GM21576 (cell line): ENCODE measurements around the gene FZD4.
A peak's percentile ranks its signal among the peaks of the same experiment; 100 is the strongest.
"Not testable (repeated sequence)": the region's sequence is repeated elsewhere in the genome, so short reads cannot be mapped to it uniquely, and the experiment has no call there.

ENCODE experiments used
- ATAC-seq: cut with Tn5 transposase; IDR thresholded peaks from one replicate; pipeline ENCODE4 v1.9.1; 2021; ENCODE audit warnings: mild to moderate bottlenecking, moderate library complexity; ENCODE audit not compliant: unreplicated experiment

FZD4 gene

DNA sequence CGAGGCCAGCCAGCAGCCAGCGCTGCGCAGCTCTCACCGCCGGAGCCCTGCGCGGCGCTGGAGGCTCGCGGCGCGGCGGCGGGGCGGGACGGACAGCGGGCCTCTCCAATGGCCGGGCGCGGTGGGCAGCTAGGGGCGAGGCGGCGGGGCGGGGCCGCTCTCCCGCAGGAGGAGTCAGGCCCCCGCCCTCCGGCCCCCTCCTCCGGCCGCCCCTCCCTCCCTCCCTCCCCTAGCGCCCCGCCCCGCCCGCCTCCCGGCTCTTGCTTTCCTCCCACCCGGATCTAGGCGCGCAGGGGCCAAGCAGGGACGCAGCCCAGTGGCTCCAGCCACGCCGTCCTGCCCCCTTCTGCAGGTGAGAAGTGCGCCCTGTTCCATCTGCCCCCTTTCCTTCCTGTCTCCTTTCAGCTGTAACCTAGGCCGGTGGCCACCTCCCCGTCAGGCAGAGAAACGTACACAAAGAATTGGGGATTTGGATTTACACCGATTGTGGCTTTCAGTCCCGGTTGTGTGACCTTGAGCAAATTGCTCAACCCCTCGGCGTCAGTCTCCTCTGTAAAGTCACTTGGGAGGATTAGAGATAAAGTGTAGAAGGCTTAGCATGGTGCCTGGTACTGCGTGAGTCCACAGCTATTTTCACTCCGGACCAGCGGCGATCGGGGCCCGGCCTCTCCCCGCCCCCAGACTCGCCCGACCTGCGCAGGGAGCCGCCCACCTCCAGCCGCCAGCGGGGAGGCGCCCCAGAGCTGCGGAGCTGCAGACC is at the start of gene FZD4:
TSS of gene FZD4 (minus strand) at position 35 of the 760 bp plus-strand sequence. CDS start 310 bp downstream, outside the sequence.
- ATAC-seq: peak; percentile 90

DNA sequence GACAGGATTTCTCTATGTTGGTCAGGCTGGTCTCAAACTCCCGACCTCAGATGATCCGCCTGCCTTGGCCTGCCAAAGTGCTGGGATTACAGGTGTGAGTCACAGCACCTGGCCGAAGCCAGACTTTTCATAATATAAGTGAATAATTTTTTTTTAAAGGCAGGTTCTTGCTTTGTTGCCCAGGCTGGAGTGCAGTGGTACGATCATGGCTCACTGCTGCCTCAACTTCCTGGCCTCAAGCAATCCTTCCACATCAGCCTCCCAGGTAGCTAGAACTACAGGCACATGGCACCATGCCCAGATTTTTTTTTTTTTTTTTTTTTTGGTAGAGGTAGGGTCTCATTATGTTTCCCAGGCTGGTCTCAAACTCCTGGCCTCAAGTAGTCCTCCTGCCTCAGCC is 49.1 kb upstream of the FZD4 start:
- ATAC-seq: not testable (repeated sequence)

DNA sequence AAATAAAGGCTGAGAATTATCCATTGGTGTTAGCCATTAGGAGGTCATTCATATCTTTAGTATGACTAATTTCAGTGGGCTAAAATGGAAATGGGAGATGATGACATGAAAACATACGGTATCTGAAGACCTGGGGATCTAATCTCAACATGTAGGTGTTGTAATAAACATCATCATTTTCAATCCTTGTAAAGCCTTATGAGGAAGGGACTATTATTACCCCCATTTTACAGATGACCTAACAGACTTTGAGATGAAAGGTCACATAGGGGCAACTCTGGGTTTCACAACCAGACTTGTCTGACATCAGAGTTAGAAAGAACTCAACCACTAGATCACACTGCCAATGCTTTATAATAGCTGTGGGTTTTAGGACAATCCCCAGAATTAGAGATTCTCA is 47.7 kb upstream of the FZD4 start:
- ATAC-seq: no peak

GRCh38 chr11:86999859-87000753 is 44.9 kb upstream of the FZD4 start:
- ATAC-seq: no peak

DNA sequence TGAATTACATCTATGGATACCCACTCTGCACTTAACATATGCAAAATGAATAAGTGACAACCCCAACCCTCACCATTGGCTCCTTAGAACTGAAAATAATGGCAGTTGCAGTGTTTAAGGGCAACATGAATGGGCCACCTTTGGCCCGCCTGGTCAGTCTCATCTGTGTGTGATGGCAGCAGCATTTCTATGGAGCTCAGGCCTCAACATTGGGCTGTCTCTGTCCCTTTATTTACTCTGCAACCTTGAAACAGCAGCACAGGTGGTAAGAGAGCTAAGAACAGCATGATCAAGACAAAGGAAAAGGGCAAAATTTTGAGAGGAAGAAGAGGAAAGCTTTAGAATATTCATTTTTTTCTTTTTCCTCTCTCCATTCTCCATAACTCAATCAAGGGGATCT is 44.2 kb upstream of the FZD4 start:
- no peak for ATAC-seq

GRCh38 chr11:86996953-86997570 is 41.9 kb upstream of the FZD4 start:
- ATAC-seq: no peak

- ATAC-seq: no peak
Observed at GRCh38 chr11:86993031-86993430, 37.8 kb upstream of the FZD4 start.

DNA sequence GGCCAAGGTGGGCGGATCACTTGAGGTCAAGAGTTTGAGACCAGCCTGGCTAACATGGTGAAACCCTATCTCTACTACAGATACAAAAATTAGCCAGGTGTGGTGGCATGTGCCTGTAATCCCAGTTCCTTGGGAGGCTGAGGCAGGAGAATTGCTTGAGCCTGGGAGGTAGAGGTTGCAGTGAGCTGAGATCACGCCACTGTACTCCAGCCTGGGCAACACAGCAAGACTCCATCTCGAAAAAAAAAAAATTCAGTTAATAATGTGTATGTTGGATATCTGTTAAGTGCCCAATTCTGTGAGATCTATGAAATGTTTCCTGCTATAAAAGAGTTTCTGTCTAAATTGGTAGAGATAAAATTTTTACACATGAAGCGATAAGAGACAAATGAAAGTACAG is 37.1 kb upstream of the FZD4 start:
- not testable (repeated sequence) for ATAC-seq

GRCh38 chr11:86991341-86991740 is 36.1 kb upstream of the FZD4 start:
- ATAC-seq: no peak

- ATAC-seq: no peak
Observed at GRCh38 chr11:86990515-86990914, 35.3 kb upstream of the FZD4 start.

GRCh38 chr11:86990031-86990430 is 34.8 kb upstream of the FZD4 start:
- no peak for ATAC-seq

GRCh38 chr11:86988351-86988881 is 33.2 kb upstream of the FZD4 start:
- no peak for ATAC-seq

DNA sequence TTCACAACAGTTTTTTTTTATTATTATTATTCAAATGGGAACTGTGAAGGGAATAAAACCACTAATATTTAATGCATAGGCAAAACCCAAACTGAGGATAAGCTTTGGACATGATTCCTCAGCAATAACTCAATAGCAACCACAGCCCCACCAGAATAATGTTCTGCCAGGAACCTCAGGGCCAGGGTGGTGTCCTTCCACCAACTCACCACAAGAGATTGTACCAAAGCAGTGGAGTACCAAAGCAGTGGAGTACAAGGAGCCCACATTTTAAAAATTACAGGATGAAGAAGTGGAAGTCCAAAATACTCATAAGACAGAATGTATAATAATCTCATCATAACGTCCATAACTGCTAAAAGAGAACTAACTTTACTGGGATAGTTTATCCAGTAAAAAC is 32.5 kb upstream of the FZD4 start:
- ATAC-seq: no peak

DNA sequence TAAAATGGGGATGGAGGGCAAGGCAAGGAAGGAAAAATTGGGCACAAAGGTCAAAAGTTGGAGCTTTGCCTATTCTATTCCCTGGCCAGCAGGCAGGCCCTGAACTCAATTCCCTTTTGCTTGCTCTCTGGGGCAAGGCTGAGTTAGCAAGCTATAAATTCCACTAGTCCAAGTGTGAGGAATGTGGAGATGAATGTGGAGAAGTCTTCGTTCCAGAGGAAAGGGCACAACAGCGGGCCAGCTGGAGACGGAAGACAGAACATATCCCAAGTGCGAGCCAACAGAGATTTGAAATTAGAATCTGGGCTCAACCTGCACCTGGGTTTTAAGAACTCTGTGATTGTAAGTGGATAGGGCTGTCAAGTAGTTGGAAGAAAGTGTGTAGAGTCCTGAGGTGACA is 29.5 kb upstream of the FZD4 start:
- ATAC-seq: no peak

DNA sequence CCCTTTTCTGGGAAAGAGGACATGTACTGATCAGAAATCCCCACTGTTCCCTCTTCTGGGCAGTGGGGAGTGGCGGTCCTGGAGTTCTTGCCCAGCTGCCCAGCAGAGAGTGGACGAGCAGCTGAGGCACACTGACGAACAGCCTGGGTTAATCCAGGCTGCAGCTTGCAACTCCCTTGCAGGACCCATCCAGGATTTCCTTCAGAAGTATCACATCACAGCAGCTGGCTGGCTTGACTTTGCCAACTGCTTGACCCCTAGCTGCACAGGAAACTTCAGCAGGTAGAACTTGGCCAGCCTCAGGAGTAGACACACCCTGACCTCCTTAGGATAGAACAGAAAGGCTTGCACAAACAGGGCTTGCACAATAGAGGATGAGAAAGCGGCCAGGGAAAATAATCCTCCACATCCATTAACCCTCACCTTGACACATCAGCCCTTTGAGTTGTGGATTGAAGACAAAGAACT is 27.9 kb upstream of the FZD4 start:
- no peak for ATAC-seq

GRCh38 chr11:86981777-86982540 is 26.8 kb upstream of the FZD4 start:
- no peak for ATAC-seq

DNA sequence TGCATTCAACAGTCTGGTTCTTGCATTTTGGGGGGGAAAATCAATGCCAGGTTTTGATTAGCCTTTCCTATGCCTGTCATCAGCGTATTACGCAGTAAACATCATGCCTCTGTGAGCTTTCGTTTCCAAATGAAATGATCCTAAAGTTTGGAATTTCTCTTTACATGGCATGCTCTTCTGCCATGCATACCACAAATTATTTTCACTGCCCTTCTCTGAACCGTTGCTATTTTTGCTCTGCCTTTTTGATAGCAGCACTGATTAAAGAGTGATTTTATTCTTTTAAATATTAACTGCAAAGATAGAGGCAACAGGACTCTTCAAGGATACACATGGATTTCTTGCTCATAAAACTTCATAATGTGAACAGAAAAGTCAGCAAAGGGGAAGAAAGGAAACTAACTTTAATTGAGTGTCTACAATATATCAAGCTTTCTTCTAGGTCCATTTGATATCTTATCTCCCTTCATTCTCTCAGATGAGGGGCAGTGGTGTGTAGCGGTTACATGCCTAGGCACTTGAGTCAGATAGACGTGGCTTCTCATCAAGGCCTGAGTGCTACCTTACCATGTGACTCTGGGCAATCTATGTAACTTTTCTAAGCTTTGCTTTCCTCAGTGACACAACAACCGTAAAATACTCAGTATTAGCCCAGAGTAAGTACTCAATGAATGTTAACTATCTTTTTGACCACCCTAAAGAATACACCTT is 25.0 kb upstream of the FZD4 start:
- no peak for ATAC-seq

GRCh38 chr11:86978756-86979608 is 23.8 kb upstream of the FZD4 start:
- peak; percentile 59 for ATAC-seq

GRCh38 chr11:86978247-86978646 is 23.1 kb upstream of the FZD4 start:
- no peak for ATAC-seq
